Mononuclear cell (primary cell): ENCODE data around the gene MTOR. TPM values are rescaled to one million over a fixed set of nuclear protein-coding genes. Genes with fewer than 3 reads are reported as not detected.
"Not testable (repeated sequence)": the region's sequence is repeated elsewhere in the genome, so short reads cannot be mapped to it uniquely, and the experiment has no call there.

Experiments used
- H3K27me3 ChIP-seq: 2 replicates; pipeline ENCODE4 v1.6.0; 2011; ENCODE audit warnings: low read length, control low read depth; ENCODE audit not compliant: insufficient read depth
- H3K4me1 ChIP-seq: 2 replicates; pipeline ENCODE4 v1.5.1; 2011; ENCODE audit warnings: mild to moderate bottlenecking, low read length, control low read depth; ENCODE audit not compliant: insufficient read depth
- H3K4me3 ChIP-seq: 2 replicates; pipeline ENCODE4 v1.5.1; 2011; ENCODE audit warnings: mild to moderate bottlenecking, low read length, moderate library complexity
- H3K9me3 ChIP-seq: 2 replicates; pipeline ENCODE4 v1.5.1; 2011; ENCODE audit warnings: low read depth, mild to moderate bottlenecking, control low read depth, low read length
- total RNA-seq: library from RNA; depleted of rRNA; stranded (reverse); fragments of >200 nt; gene quantifications from one replicate; pipeline ENCODE4 v1.2.3, GENCODE V29; 2012

MTOR gene
- 21.9 TPM for total RNA-seq

GRCh38 chr1:11262171-11263049, at the start of gene MTOR:
Gene MTOR, minus strand, starts transcription at chr1:11262551. Its CDS starts 3,142 bp downstream, at chr1:11259409.
- no peaks in the 10 kb centered on the region for H3K27me3 ChIP-seq
- no peaks in the 10 kb centered on the region for H3K9me3 ChIP-seq
- H3K4me3 ChIP-seq = peak within 1 kb of the TSS; percentile 90
- peaks cover 19% of the 10 kb centered on the region for H3K4me1 ChIP-seq

DNA sequence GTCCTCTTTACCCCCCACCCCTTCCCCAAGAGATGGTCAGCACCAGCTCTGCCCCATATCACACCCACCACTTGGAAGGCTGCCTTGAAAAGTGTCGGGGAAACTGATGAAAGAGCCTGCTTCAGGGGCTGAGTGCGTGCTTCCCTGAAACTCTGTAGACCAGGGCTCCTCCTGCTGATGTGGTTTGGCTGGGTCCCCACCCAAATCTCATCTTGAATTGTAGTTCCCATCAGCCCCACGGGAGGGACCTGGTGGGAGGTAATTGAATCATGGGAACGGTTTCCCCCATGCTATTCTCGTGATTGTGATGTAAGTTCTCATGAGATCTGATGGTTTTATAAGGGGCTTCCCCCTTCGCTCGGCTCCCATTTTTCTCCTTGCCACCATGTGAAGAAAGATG, 47.0 kb upstream of the MTOR start:
- Histone ChIP-seq H3K9me3 (no peaks in the 10 kb centered on the region), H3K4me1 (no peaks in the 10 kb centered on the region), H3K4me3 (no peak overlapping the region), H3K27me3 (no peaks in the 10 kb centered on the region)

- H3K27me3 ChIP-seq = no peaks in the 10 kb centered on the region
- no peaks in the 10 kb centered on the region for H3K4me1 ChIP-seq
- no peaks in the 10 kb centered on the region for H3K9me3 ChIP-seq
- H3K4me3 ChIP-seq = no peak overlapping the region
Observed at GRCh38 chr1:11308699-11309224, 46.4 kb upstream of the MTOR start.

- Histone ChIP-seq H3K9me3 (no peaks in the 10 kb centered on the region), H3K4me3 (no peak overlapping the region), H3K27me3 (no peaks in the 10 kb centered on the region), H3K4me1 (no peaks in the 10 kb centered on the region)
Observed at GRCh38 chr1:11307852-11308251, 45.5 kb upstream of the MTOR start.

DNA sequence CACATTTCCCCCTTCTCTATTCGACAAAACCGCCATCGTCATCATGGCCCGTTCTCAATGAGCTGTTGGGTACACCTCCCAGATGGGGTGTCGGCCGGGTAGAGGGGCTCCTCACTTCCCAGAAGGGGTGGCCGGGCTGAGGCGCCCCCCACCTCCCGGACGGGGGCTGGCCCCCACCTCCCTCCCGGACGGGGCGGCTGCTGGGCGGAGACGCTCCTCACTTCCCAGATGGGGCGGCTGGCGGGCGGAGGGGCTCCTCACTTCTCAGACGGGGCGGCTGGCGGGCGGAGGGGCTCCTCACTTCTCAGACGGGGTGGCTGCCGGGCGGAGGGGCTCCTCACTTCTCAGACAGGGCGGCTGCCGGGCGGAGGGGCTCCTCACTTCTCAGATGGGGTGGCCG, 43.2 kb upstream of the MTOR start:
- not testable (repeated sequence) for H3K4me1 ChIP-seq, H3K9me3 ChIP-seq, H3K27me3 ChIP-seq, H3K4me3 ChIP-seq

DNA sequence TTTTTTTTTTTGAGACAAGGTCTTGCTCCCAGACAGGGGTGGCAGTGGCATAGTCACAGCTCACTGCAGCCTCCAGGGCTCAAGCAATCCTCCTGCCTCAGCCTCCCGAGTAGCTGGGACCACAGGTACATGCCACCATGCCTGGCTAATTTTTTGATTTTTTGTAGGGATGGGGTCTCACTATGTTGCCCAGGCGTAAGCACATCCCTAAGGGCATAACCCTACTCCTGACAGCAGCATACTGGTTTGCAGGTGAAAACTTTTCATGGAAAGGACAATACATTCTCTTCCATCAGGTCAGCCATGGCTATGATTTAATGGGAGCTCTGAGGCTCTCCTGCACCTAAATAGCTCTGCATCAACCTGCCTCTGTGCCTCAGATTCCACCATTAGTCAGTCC, 40.0 kb upstream of the MTOR start:
- H3K27me3 ChIP-seq = no peaks in the 10 kb centered on the region
- no peak overlapping the region for H3K4me3 ChIP-seq
- no peaks in the 10 kb centered on the region for H3K9me3 ChIP-seq
- no peaks in the 10 kb centered on the region for H3K4me1 ChIP-seq

- H3K4me3 ChIP-seq = no peak overlapping the region
- H3K4me1 ChIP-seq = no peaks in the 10 kb centered on the region
- H3K9me3 ChIP-seq = no peaks in the 10 kb centered on the region
- H3K27me3 ChIP-seq = no peaks in the 10 kb centered on the region
Observed at GRCh38 chr1:11301601-11302000, 39.2 kb upstream of the MTOR start.

- H3K4me1 ChIP-seq = no peaks in the 10 kb centered on the region
- H3K4me3 ChIP-seq = no peak overlapping the region
- no peaks in the 10 kb centered on the region for H3K9me3 ChIP-seq
- H3K27me3 ChIP-seq = no peaks in the 10 kb centered on the region
Observed at GRCh38 chr1:11299225-11299574, 36.8 kb upstream of the MTOR start.

GRCh38 chr1:11298390-11299224, 36.3 kb upstream of the MTOR start:
- Histone ChIP-seq H3K4me3 (no peak overlapping the region), H3K4me1 (no peaks in the 10 kb centered on the region), H3K9me3 (no peaks in the 10 kb centered on the region), H3K27me3 (no peaks in the 10 kb centered on the region)

DNA sequence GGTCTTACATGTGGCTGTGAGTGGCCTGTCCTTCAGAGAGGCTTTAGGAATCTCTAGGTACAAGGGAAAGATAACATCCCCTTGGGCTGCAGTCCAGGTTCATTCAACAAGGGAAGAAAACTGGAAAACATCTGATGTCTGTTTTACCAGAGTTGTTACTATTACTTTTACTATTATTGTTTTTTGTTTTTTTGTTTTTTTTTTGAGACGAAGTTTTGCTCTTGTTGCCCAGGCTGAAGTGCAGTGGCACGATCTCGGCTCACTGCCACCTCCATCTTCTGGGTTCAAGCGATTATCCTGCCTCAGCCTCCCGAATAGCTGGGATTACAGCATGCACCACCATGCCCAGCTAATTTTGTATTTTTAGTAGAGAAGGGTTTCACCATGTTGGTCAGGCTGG, 35.4 kb upstream of the MTOR start:
- not testable (repeated sequence) for H3K4me1 ChIP-seq, H3K27me3 ChIP-seq, H3K9me3 ChIP-seq, H3K4me3 ChIP-seq

GRCh38 chr1:11295905-11296304, 33.6 kb upstream of the MTOR start:
- peaks cover 4% of the 10 kb centered on the region for H3K4me1 ChIP-seq
- no peaks in the 10 kb centered on the region for H3K27me3 ChIP-seq
- H3K9me3 ChIP-seq = no peaks in the 10 kb centered on the region
- no peak overlapping the region for H3K4me3 ChIP-seq

GRCh38 chr1:11294951-11295350, 32.6 kb upstream of the MTOR start:
- peaks cover 6% of the 10 kb centered on the region for H3K4me1 ChIP-seq

GRCh38 chr1:11293856-11294255, 31.5 kb upstream of the MTOR start:
- peaks cover 6% of the 10 kb centered on the region for H3K4me1 ChIP-seq
- no peak overlapping the region for H3K4me3 ChIP-seq
- no peaks in the 10 kb centered on the region for H3K27me3 ChIP-seq

More at GRCh38 chr1:11294951-11295350, 32.6 kb upstream of the MTOR start:
- Histone ChIP-seq H3K27me3 (no peaks in the 10 kb centered on the region), H3K9me3 (no peaks in the 10 kb centered on the region), H3K4me3 (no peak overlapping the region)

GRCh38 chr1:11291049-11291448, 28.7 kb upstream of the MTOR start:
- H3K4me1 ChIP-seq = peaks cover 6% of the 10 kb centered on the region
- no peaks in the 10 kb centered on the region for H3K9me3 ChIP-seq
- H3K4me3 ChIP-seq = no peak overlapping the region
- H3K27me3 ChIP-seq = no peaks in the 10 kb centered on the region

More at GRCh38 chr1:11293856-11294255, 31.5 kb upstream of the MTOR start:
- no peaks in the 10 kb centered on the region for H3K9me3 ChIP-seq

DNA sequence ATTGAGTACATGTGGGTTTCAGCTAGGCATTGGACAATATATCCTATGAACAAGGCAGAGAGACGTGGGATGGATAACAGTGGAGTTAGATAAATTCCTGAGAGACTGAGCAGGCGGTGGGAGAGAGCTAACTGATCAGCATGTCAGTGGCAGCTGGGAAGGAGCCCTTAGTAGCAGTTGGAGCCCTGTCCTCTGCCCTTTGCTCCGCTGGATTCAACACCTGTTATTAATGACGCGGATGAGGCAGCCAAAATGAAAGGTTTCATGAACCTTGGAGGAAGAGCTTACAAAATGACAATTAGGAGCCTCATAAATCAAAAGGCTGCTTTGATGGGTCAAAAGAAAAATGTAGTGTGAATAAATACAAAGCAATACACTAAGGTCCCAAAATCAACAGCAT, 26.7 kb upstream of the MTOR start:
- Histone ChIP-seq H3K4me3 (no peak overlapping the region), H3K27me3 (no peaks in the 10 kb centered on the region), H3K4me1 (peaks cover 25% of the 10 kb centered on the region), H3K9me3 (no peaks in the 10 kb centered on the region)
